Cardiac muscle cell (in vitro differentiated cells and primary cell): Measurements from ENCODE around the gene CC2D1B. TPM values are rescaled to one million over a fixed set of nuclear protein-coding genes. Genes with fewer than 3 reads are reported as not detected.
A peak's percentile ranks its signal among the peaks of the same experiment; 100 is the strongest.

ENCODE experiments used
- DNase-seq, 2 donors: peaks; one replicate each; pipeline versions ENCODE4 v3.0.0 to v3.0.0-alpha.2; 2010 to 2017; ENCODE audit warnings: low read depth in 1 of 2, low spot score in 1 of 2
- H3K27ac ChIP-seq: fragments of 200-600 bp; sonication (generic); 2 replicates; pipeline ENCODE4 v1.5.1; 2016
- H3K27me3 ChIP-seq: fragments of 200-600 bp; sonication (generic); 2 replicates; pipeline ENCODE4 v1.6.0; 2016; ENCODE audit warnings: control low read depth
- H3K36me3 ChIP-seq: fragments of 200-600 bp; sonication (generic); 2 replicates; pipeline ENCODE4 v1.5.1; 2016; ENCODE audit warnings: control low read depth
- H3K4me1 ChIP-seq: fragments of 200-600 bp; sonication (generic); 2 replicates; pipeline ENCODE4 v1.8.1; 2017; ENCODE audit warnings: low read depth, mild to moderate bottlenecking, mixed run types
- H3K4me3 ChIP-seq: fragments of 200-600 bp; sonication (generic); 2 replicates; pipeline ENCODE4 v1.5.1; 2016; ENCODE audit warnings: mild to moderate bottlenecking
- H3K9me3 ChIP-seq: fragments of 200-600 bp; sonication (generic); 2 replicates; pipeline ENCODE4 v1.5.1; 2017; ENCODE audit warnings: low read depth, mild to moderate bottlenecking, control low read depth
- polyA plus RNA-seq: library from polyadenylated mRNA; unstranded; fragments of >200 nt; fragmentation: Nextera tagmentation; extraction: Ambion mirVana; gene quantifications from 2 replicates; pipeline ENCODE4 v1.2.1, GENCODE V29; 2016
- total RNA-seq: library from RNA; depleted of rRNA; stranded (reverse); fragments of >200 nt; gene quantifications from 2 replicates; pipeline ENCODE4 v1.2.3, GENCODE V29; 2016
- TF ChIP-seq, protein P1 (sequence below): IDR thresholded peaks from 2 replicates; pipeline ENCODE4 v1.5.1; 2012; ENCODE audit warnings: low read depth, mild to moderate bottlenecking, low read length

CC2D1B gene
- 15.0 and 16.8 TPM in 2 replicates for total RNA-seq
- 4.8 and 14.4 TPM in 2 replicates for polyA plus RNA-seq

DNA sequence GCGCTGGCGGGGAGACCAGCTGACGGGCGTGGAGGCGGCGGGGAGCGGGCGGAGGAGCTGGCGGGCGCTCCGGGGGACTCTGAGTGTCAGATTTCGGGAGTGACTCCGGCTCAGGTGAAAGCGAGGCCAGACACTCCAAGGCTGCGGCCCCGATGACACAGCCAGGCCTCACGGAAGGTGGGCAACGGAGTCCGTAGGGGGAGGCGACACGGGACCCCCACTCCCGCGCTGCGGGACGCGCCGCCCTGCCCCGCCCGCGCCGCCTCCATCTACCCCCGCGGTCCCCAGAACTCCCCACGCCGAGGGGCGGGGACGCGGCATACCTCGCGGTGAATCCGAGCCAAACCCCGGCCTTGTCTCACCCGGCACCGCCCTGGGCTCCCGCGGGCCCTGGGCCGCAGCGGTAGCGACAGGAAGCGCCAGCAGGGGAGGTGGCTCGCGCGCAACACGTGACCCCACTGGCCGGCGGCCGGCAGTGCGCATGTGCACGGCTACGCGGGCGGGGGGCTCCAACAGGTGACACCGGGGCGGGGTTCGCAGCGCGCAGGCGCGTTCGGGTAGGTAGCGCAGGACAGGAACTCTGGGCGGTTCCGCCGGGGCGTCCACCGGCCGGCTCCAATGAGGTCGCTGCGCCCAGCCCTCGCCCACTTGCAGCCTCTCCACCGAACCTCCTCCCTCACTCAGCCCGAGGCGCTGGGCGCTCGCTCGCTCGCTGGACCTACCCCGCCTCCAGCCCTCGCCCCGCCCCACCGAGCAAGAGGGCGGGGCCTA lies at the start of gene CC2D1B:
CC2D1B (minus strand) TSS at position 460 of the 771 bp plus-strand sequence. CDS start 1,585 bp downstream, outside the sequence.
- H3K4me3 ChIP-seq: peak within 1 kb of the TSS; percentile 75
- peaks cover 9% of the 10 kb centered on the region for H3K4me1 ChIP-seq
- peak; percentile 99 for DNase-seq
- peak within 1 kb of the TSS; percentile 92 for H3K27ac ChIP-seq
- peaks cover 11% of the 10 kb centered on the region for H3K36me3 ChIP-seq
- TF ChIP-seq, protein P1, sequence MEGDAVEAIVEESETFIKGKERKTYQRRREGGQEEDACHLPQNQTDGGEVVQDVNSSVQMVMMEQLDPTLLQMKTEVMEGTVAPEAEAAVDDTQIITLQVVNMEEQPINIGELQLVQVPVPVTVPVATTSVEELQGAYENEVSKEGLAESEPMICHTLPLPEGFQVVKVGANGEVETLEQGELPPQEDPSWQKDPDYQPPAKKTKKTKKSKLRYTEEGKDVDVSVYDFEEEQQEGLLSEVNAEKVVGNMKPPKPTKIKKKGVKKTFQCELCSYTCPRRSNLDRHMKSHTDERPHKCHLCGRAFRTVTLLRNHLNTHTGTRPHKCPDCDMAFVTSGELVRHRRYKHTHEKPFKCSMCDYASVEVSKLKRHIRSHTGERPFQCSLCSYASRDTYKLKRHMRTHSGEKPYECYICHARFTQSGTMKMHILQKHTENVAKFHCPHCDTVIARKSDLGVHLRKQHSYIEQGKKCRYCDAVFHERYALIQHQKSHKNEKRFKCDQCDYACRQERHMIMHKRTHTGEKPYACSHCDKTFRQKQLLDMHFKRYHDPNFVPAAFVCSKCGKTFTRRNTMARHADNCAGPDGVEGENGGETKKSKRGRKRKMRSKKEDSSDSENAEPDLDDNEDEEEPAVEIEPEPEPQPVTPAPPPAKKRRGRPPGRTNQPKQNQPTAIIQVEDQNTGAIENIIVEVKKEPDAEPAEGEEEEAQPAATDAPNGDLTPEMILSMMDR: no peak
- no peaks in the 10 kb centered on the region for H3K27me3 ChIP-seq
- no peaks in the 10 kb centered on the region for H3K9me3 ChIP-seq

GRCh38 chr1:52414942-52415341 lies 48.9 kb upstream of the CC2D1B start:
- peaks cover 78% of the 10 kb centered on the region for H3K36me3 ChIP-seq

GRCh38 chr1:52413410-52413989 lies 47.5 kb upstream of the CC2D1B start:
- Histone ChIP-seq H3K4me1 (no peaks in the 10 kb centered on the region), H3K4me3 (no peak overlapping the region), H3K9me3 (no peaks in the 10 kb centered on the region), H3K36me3 (peaks cover 74% of the 10 kb centered on the region), H3K27ac (no peak overlapping the region), H3K27me3 (no peaks in the 10 kb centered on the region)
- no peak for DNase-seq
- TF ChIP-seq, protein P1: no peak

More at GRCh38 chr1:52414942-52415341, 48.9 kb upstream of the CC2D1B start:
- H3K9me3 ChIP-seq: no peaks in the 10 kb centered on the region
- no peak for DNase-seq
- TF ChIP-seq, protein P1: no peak
- no peak overlapping the region for H3K4me3 ChIP-seq
- H3K4me1 ChIP-seq: no peaks in the 10 kb centered on the region
- H3K27ac ChIP-seq: no peak overlapping the region
- H3K27me3 ChIP-seq: no peaks in the 10 kb centered on the region

DNA sequence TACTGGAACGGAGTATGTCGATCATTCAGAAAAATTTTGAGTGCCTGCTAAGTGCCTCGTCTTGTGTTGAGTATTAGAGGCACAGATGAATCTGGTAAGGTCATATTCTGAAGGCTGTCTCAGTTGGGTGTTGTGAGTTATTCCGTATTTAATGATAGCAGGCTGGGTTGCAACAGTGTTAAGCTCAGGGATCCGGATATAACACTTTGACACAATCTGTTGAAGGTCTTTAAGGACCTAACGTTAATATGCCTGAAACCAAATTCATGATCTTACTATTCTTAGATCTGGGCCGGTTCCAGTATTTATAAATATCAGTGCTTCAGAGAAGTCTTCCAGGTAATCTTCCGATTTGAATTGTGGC lies 39.0 kb upstream of the CC2D1B start:
- no peak for DNase-seq
- peaks cover 4% of the 10 kb centered on the region for H3K36me3 ChIP-seq

GRCh38 chr1:52404116-52404974 lies 38.3 kb upstream of the CC2D1B start, which contains the start of the genes ORC1 and PRPF38A:
Gene ORC1, minus strand, starts transcription at chr1:52404423. Its CDS starts 2,200 bp downstream, at chr1:52402223.
Gene PRPF38A, plus strand, starts transcription at chr1:52404602. Its CDS starts 148 bp downstream, at chr1:52404750.
- TF ChIP-seq, protein P1: peak; percentile 63
- no peaks in the 10 kb centered on the region for H3K27me3 ChIP-seq
- peak; percentile 98 to 100 for DNase-seq
- peak within 1 kb of the TSS; percentile 92 for H3K27ac ChIP-seq
- H3K4me1 ChIP-seq: no peaks in the 10 kb centered on the region
- H3K36me3 ChIP-seq: peaks cover 4% of the 10 kb centered on the region
- H3K4me3 ChIP-seq: peak within 1 kb of the TSS; percentile 80
- no peaks in the 10 kb centered on the region for H3K9me3 ChIP-seq

More for the DNA sequence above, 39.0 kb upstream of the CC2D1B start:
- TF ChIP-seq, protein P1: no peak
- Histone ChIP-seq H3K27ac (peak overlapping the region; percentile 92), H3K9me3 (no peaks in the 10 kb centered on the region), H3K4me1 (no peaks in the 10 kb centered on the region), H3K4me3 (peak overlapping the region; percentile 80), H3K27me3 (no peaks in the 10 kb centered on the region)
